Stimulated activated CD4-positive, alpha-beta T cell treated with anti-CD3 and anti-CD28 coated beads, TNF-alpha, amount 100 ng/mL, for 48 hours (primary cell): ENCODE measurements around the gene FNTB.

Experiments
- DNase-seq, 3 donors: peaks; one replicate each; pipeline ENCODE4 v3.0.0-alpha.2; 2020; ENCODE audit warnings: low read depth in 3 of 3

FNTB gene

GRCh38 chr14:65052832-65053231 lies 66.1 kb downstream of the FNTB start:
- DNase-seq = no peak

GRCh38 chr14:65053466-65053865 lies 66.8 kb downstream of the FNTB start:
- no peak for DNase-seq

- DNase-seq = no peak
Observed at GRCh38 chr14:65054471-65055085, 67.9 kb downstream of the FNTB start.

GRCh38 chr14:65057695-65058094 lies 71.0 kb downstream of the FNTB start:
- DNase-seq = no peak

GRCh38 chr14:65062096-65063075 lies 75.7 kb downstream of the FNTB start:
- DNase-seq = no peak

- no peak for DNase-seq
Observed at GRCh38 chr14:65065719-65066118, 79.0 kb downstream of the FNTB start.

- DNase-seq = no peak
Observed at GRCh38 chr14:65069874-65070413, 83.2 kb downstream of the FNTB start.

GRCh38 chr14:65070471-65070976 lies 83.8 kb downstream of the FNTB start:
- DNase-seq = no peak

GRCh38 chr14:65071544-65071943 lies 84.8 kb downstream of the FNTB start:
- DNase-seq = no peak

- no peak for DNase-seq
Observed at GRCh38 chr14:65072256-65072655, 85.6 kb downstream of the FNTB start.

- no peak for DNase-seq
Observed at GRCh38 chr14:65072937-65073336, 86.2 kb downstream of the FNTB start.

- no peak for DNase-seq
Observed at GRCh38 chr14:65073605-65074201, 87.0 kb downstream of the FNTB start.

- no peak for DNase-seq
Observed at GRCh38 chr14:65074449-65075150, 87.9 kb downstream of the FNTB start.

- no peak for DNase-seq
Observed at GRCh38 chr14:65075628-65076325, 89.1 kb downstream of the FNTB start.

- no peak for DNase-seq
Observed at GRCh38 chr14:65077318-65077717, 90.6 kb downstream of the FNTB start.

- DNase-seq = no peak
Observed at GRCh38 chr14:65079201-65079600, 92.5 kb downstream of the FNTB start.

GRCh38 chr14:65079768-65080167 lies 93.1 kb downstream of the FNTB start:
- no peak for DNase-seq

GRCh38 chr14:65080960-65081747 lies 94.5 kb downstream of the FNTB start:
- DNase-seq = no peak

GRCh38 chr14:65082930-65083329 lies 96.2 kb downstream of the FNTB start:
- DNase-seq = no peak
